22Rv1 (cell line): ENCODE results near the gene MAN2B2.

Experiments used
- ZFX ChIP-seq: fragments of 450-650 bp; IDR thresholded peaks from 2 replicates; pipeline ENCODE4 v1.6.1; 2017; ENCODE audit warnings: antibody characterized with exemption, borderline replicate concordance
- TF ChIP-seq, protein P1 (sequence below): fragments of 450-650 bp; IDR thresholded peaks from 2 replicates; pipeline ENCODE4 v1.5.1; 2017; ENCODE audit warnings: mild to moderate bottlenecking

DNA sequence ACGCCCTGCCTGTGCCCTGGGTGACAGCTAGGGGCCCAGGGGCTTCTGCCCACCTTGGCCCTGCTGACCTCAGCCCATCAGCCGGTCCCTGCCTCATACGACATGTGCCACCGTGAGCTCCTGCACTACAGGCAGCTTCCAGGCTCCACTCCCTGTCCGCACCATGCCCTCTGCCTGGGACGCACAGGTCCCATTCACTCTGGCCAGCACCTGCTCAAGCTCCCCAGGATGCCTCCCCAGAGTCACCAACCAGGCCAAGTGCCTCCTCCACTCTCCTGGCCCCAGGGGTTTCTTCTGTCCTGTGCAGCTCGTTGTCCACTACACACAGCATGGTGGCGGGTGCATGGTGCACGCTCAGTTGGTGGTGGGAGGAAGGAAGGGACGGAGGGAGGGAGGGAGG lies 45.3 kb downstream of the MAN2B2 start:
- TF ChIP-seq, protein P1, sequence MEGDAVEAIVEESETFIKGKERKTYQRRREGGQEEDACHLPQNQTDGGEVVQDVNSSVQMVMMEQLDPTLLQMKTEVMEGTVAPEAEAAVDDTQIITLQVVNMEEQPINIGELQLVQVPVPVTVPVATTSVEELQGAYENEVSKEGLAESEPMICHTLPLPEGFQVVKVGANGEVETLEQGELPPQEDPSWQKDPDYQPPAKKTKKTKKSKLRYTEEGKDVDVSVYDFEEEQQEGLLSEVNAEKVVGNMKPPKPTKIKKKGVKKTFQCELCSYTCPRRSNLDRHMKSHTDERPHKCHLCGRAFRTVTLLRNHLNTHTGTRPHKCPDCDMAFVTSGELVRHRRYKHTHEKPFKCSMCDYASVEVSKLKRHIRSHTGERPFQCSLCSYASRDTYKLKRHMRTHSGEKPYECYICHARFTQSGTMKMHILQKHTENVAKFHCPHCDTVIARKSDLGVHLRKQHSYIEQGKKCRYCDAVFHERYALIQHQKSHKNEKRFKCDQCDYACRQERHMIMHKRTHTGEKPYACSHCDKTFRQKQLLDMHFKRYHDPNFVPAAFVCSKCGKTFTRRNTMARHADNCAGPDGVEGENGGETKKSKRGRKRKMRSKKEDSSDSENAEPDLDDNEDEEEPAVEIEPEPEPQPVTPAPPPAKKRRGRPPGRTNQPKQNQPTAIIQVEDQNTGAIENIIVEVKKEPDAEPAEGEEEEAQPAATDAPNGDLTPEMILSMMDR, result no peak
- TF ChIP-seq ZFX, result no peak
